ENCODE results near the gene TEPSIN. TPM values are rescaled to one million over a fixed set of nuclear protein-coding genes. Genes with fewer than 3 reads are reported as not detected.

TEPSIN gene
- total and polyA plus RNA-seq, 9 donors: 8.9 to 19.3 (median 13.8) TPM

GRCh38 chr17:81236784-81237183, 2.1 kb downstream of the TEPSIN start:
- WGBS (ENCODE audit: insufficient coverage): 86% methylated on average over 20 of the region's 21 CpGs
- H3K4me1 ChIP-seq (ENCODE audit: control insufficient read depth, insufficient read depth, low read length): peaks cover 27% of the 10 kb centered on the region
- H3K27ac ChIP-seq (ENCODE audit: low read length): no peak overlapping the region
- H3K4me3 ChIP-seq (ENCODE audit: low read length): no peak overlapping the region
- no peaks in the 10 kb centered on the region for H3K27me3 ChIP-seq (ENCODE audit: control insufficient read depth, insufficient read depth, low read length)
- peaks cover 41% of the 10 kb centered on the region for H3K36me3 ChIP-seq (ENCODE audit: control insufficient read depth, insufficient read depth, low read length)
- DNase-seq: no peak
- H3K9me3 ChIP-seq (replicated peaks; ENCODE audit: control insufficient read depth, low read depth, low read length): no peaks in the 10 kb centered on the region

GRCh38 chr17:81235822-81236740, 2.8 kb downstream of the TEPSIN start:
- no peak for DNase-seq
- Histone ChIP-seq H3K36me3 (ENCODE audit: control insufficient read depth, insufficient read depth, low read length) (peaks cover 43% of the 10 kb centered on the region), H3K4me1 (ENCODE audit: control insufficient read depth, insufficient read depth, low read length) (peaks cover 27% of the 10 kb centered on the region), H3K4me3 (ENCODE audit: low read length) (no peak overlapping the region), H3K27me3 (ENCODE audit: control insufficient read depth, insufficient read depth, low read length) (no peaks in the 10 kb centered on the region), H3K27ac (ENCODE audit: low read length) (no peak overlapping the region), H3K9me3 (replicated peaks; ENCODE audit: control insufficient read depth, low read depth, low read length) (no peaks in the 10 kb centered on the region)
- WGBS (ENCODE audit: insufficient coverage): 87% methylated on average over 23 of the region's 32 CpGs

GRCh38 chr17:81234940-81235821, 3.7 kb downstream of the TEPSIN start:
- H3K36me3 ChIP-seq (ENCODE audit: control insufficient read depth, insufficient read depth, low read length): peaks cover 44% of the 10 kb centered on the region
- 69% methylated on average over 22 of the region's 26 CpGs for WGBS (ENCODE audit: insufficient coverage)
- H3K4me1 ChIP-seq (ENCODE audit: control insufficient read depth, insufficient read depth, low read length): peaks cover 18% of the 10 kb centered on the region
- no peaks in the 10 kb centered on the region for H3K27me3 ChIP-seq (ENCODE audit: control insufficient read depth, insufficient read depth, low read length)
- DNase-seq: no peak
- H3K27ac ChIP-seq (ENCODE audit: low read length): no peak overlapping the region
- no peak overlapping the region for H3K4me3 ChIP-seq (ENCODE audit: low read length)
- H3K9me3 ChIP-seq (replicated peaks; ENCODE audit: control insufficient read depth, low read depth, low read length): no peaks in the 10 kb centered on the region

GRCh38 chr17:81234506-81234855, 4.4 kb downstream of the TEPSIN start:
- H3K27ac ChIP-seq (ENCODE audit: low read length): no peak overlapping the region
- no peaks in the 10 kb centered on the region for H3K9me3 ChIP-seq (replicated peaks; ENCODE audit: control insufficient read depth, low read depth, low read length)
- H3K27me3 ChIP-seq (ENCODE audit: control insufficient read depth, insufficient read depth, low read length): no peaks in the 10 kb centered on the region
- no peak for DNase-seq
- H3K4me1 ChIP-seq (ENCODE audit: control insufficient read depth, insufficient read depth, low read length): peaks cover 17% of the 10 kb centered on the region
- H3K4me3 ChIP-seq (ENCODE audit: low read length): no peak overlapping the region
- peaks cover 49% of the 10 kb centered on the region for H3K36me3 ChIP-seq (ENCODE audit: control insufficient read depth, insufficient read depth, low read length)
- 76% methylated on average over 13 of the region's 13 CpGs for WGBS (ENCODE audit: insufficient coverage)

GRCh38 chr17:81233811-81234505, 4.9 kb downstream of the TEPSIN start:
- no peak overlapping the region for H3K27ac ChIP-seq (ENCODE audit: low read length)
- peaks cover 22% of the 10 kb centered on the region for H3K4me1 ChIP-seq (ENCODE audit: control insufficient read depth, insufficient read depth, low read length)
- no peaks in the 10 kb centered on the region for H3K9me3 ChIP-seq (replicated peaks; ENCODE audit: control insufficient read depth, low read depth, low read length)
- H3K4me3 ChIP-seq (ENCODE audit: low read length): no peak overlapping the region
- H3K27me3 ChIP-seq (ENCODE audit: control insufficient read depth, insufficient read depth, low read length): no peaks in the 10 kb centered on the region
- 84% methylated on average over 19 of the region's 21 CpGs for WGBS (ENCODE audit: insufficient coverage)
- DNase-seq: no peak
- peaks cover 53% of the 10 kb centered on the region for H3K36me3 ChIP-seq (ENCODE audit: control insufficient read depth, insufficient read depth, low read length)

GRCh38 chr17:81233316-81233715, 5.5 kb downstream of the TEPSIN start:
- Histone ChIP-seq H3K27ac (ENCODE audit: low read length) (no peak overlapping the region), H3K27me3 (ENCODE audit: control insufficient read depth, insufficient read depth, low read length) (no peaks in the 10 kb centered on the region), H3K4me3 (ENCODE audit: low read length) (no peak overlapping the region), H3K4me1 (ENCODE audit: control insufficient read depth, insufficient read depth, low read length) (peaks cover 28% of the 10 kb centered on the region), H3K9me3 (replicated peaks; ENCODE audit: control insufficient read depth, low read depth, low read length) (no peaks in the 10 kb centered on the region), H3K36me3 (ENCODE audit: control insufficient read depth, insufficient read depth, low read length) (peaks cover 53% of the 10 kb centered on the region)
- WGBS (ENCODE audit: insufficient coverage): 85% methylated on average over 14 of the region's 17 CpGs
- no peak for DNase-seq

GRCh38 chr17:81232616-81233241, 6.1 kb downstream of the TEPSIN start:
- no peak for DNase-seq
- Histone ChIP-seq H3K9me3 (replicated peaks; ENCODE audit: control insufficient read depth, low read depth, low read length) (no peaks in the 10 kb centered on the region), H3K27me3 (ENCODE audit: control insufficient read depth, insufficient read depth, low read length) (no peaks in the 10 kb centered on the region), H3K4me1 (ENCODE audit: control insufficient read depth, insufficient read depth, low read length) (peaks cover 25% of the 10 kb centered on the region), H3K27ac (ENCODE audit: low read length) (no peak overlapping the region), H3K36me3 (ENCODE audit: control insufficient read depth, insufficient read depth, low read length) (peaks cover 53% of the 10 kb centered on the region), H3K4me3 (ENCODE audit: low read length) (no peak overlapping the region)
- 86% methylated on average over 17 of the region's 19 CpGs for WGBS (ENCODE audit: insufficient coverage)

GRCh38 chr17:81231766-81232581, 6.9 kb downstream of the TEPSIN start:
- DNase-seq: no peak
- Histone ChIP-seq H3K4me3 (ENCODE audit: low read length) (no peak overlapping the region), H3K4me1 (ENCODE audit: control insufficient read depth, insufficient read depth, low read length) (peaks cover 18% of the 10 kb centered on the region), H3K36me3 (ENCODE audit: control insufficient read depth, insufficient read depth, low read length) (peaks cover 53% of the 10 kb centered on the region), H3K27ac (ENCODE audit: low read length) (no peak overlapping the region), H3K27me3 (ENCODE audit: control insufficient read depth, insufficient read depth, low read length) (no peaks in the 10 kb centered on the region), H3K9me3 (replicated peaks; ENCODE audit: control insufficient read depth, low read depth, low read length) (peaks cover 2% of the 10 kb centered on the region)
- WGBS (ENCODE audit: insufficient coverage): 91% methylated on average over 40 of the region's 43 CpGs

- H3K27ac ChIP-seq (ENCODE audit: low read length): no peak overlapping the region
- H3K4me3 ChIP-seq (ENCODE audit: low read length): no peak overlapping the region
- DNase-seq: no peak
- H3K27me3 ChIP-seq (ENCODE audit: control insufficient read depth, insufficient read depth, low read length): no peaks in the 10 kb centered on the region
- peaks cover 5% of the 10 kb centered on the region for H3K9me3 ChIP-seq (replicated peaks; ENCODE audit: control insufficient read depth, low read depth, low read length)
- 95% methylated on average over 27 of the region's 31 CpGs for WGBS (ENCODE audit: insufficient coverage)
- H3K4me1 ChIP-seq (ENCODE audit: control insufficient read depth, insufficient read depth, low read length): peaks cover 18% of the 10 kb centered on the region
- peaks cover 49% of the 10 kb centered on the region for H3K36me3 ChIP-seq (ENCODE audit: control insufficient read depth, insufficient read depth, low read length)
Observed at GRCh38 chr17:81231121-81231645, 7.7 kb downstream of the TEPSIN start.

Measured in muscle of leg (tissue), 11 donors.